OCI-LY7 (cell line): ENCODE measurements around the gene GPR22.

Experiments
- EZH2phosphoT487 ChIP-seq: fragments of 200-600 bp; sonication (generic); IDR thresholded peaks from 2 replicates; pipeline ENCODE4 v1.6.1; 2018; ENCODE audit warnings: low read depth, borderline replicate concordance, mild to moderate bottlenecking, mixed run types, antibody characterized with exemption, low read length, moderate library complexity, mixed read lengths
- TF ChIP-seq, protein P1 (sequence below): fragments of 200-600 bp; sonication (generic); conservative IDR thresholded peaks from 2 replicates; pipeline ENCODE4 v1.5.1; 2014; ENCODE audit warnings: mild to moderate bottlenecking, antibody characterized with exemption, low read length, moderate library complexity, mixed read lengths

DNA sequence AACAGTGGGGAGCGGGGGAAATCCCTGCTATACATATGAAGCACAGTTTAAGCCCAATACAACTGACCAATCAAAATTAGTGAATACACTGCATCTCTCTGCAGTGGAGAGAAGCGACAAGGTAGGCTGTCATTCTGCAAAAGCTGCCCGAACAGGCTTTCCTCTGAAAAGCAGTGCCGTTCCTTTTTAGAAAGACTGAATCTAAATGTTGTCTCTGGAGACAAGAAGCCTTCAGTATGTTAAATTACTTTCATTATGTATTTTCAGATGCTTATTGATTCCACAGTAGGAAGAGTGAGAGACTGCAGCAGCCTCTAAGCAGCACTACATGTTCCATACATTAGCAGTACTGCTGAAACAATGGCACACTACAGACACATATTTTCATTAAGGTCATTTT is at the start of gene GPR22:
- TF ChIP-seq, protein P1, sequence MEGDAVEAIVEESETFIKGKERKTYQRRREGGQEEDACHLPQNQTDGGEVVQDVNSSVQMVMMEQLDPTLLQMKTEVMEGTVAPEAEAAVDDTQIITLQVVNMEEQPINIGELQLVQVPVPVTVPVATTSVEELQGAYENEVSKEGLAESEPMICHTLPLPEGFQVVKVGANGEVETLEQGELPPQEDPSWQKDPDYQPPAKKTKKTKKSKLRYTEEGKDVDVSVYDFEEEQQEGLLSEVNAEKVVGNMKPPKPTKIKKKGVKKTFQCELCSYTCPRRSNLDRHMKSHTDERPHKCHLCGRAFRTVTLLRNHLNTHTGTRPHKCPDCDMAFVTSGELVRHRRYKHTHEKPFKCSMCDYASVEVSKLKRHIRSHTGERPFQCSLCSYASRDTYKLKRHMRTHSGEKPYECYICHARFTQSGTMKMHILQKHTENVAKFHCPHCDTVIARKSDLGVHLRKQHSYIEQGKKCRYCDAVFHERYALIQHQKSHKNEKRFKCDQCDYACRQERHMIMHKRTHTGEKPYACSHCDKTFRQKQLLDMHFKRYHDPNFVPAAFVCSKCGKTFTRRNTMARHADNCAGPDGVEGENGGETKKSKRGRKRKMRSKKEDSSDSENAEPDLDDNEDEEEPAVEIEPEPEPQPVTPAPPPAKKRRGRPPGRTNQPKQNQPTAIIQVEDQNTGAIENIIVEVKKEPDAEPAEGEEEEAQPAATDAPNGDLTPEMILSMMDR: no peak
- TF ChIP-seq EZH2phosphoT487: no peak
